ENCODE measurements around the gene SP2. TPM values are rescaled to one million over a fixed set of nuclear protein-coding genes. Genes with fewer than 3 reads are reported as not detected.

SP2 gene
- total and polyA plus RNA-seq, 2 of the 8 experiments (the other 6 are each of a cell fraction or from before 2014, with no cell fraction given), result 5.6 to 13.8 TPM

DNA sequence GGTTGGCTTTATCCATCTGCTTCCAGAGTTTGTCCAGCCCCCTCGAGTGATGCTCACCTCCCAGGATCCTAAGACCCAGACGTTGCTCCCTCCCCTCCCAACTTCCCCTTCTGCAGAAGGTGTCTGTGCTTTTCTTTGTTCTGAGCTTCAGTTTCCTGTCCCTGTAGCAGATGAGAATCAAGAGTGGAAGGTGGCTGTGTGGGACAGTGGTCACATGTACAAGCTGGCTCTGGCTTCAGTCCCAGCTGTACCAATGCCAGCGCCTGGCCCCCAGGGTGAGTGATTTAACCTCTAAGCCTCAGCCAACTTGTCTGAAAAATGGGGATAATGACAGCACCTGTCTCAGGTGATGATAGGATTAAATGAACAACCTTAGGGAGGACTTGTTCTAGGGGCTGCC lies 53.9 kb downstream of the SP2 start:
- H3K56ac ChIP-seq (replicated peaks; ENCODE audit: insufficient read length, low read depth, low read length), result no peak overlapping the region
- no peak overlapping the region for H3K23ac ChIP-seq (ENCODE audit: insufficient read length)
- 0 out of 8 replicates have a peak overlapping the region, but pooled peaks of 1 of the 4 experiments have one; percentile 47 for H3K4me3 ChIP-seq (ENCODE audit: extremely low read depth in 1 of 4, insufficient read depth in 2 of 4, low read depth in 3 of 4, low read length in 4 of 4)
- ChIA-PET POLR2A (ENCODE audit: partially characterized antibody) (interaction anchor here (0.9 to 1.4 kb wide), 5 partner anchors 11 to 105 kb away, joined by 3 to 6 read pairs (median 3); partner anchors contain the start of gene NFE2L1), CTCF (ENCODE audit: partially characterized antibody) (interaction anchor here (0.7 to 40.5 kb wide), 21 partner anchors 1 to 386 kb away, joined by 3 to 1010 read pairs (median 4); partner anchors contain the start of genes CDK5RAP3, PNPO, PRR15L and SCRN2)
- H3K4ac ChIP-seq (replicated peaks; ENCODE audit: insufficient read length, low read depth, low read length), result no peak overlapping the region
- H3K79me2 ChIP-seq (ENCODE audit: control insufficient read depth in 1 of 2, insufficient read depth in 2 of 2, low read length in 2 of 2), result no peaks in the 10 kb centered on the region
- H2BK15ac ChIP-seq (ENCODE audit: low read length), result no peak overlapping the region; the same call in 1 of the 2 replicates
- no peak overlapping the region for H4K91ac ChIP-seq (replicated peaks; ENCODE audit: insufficient read length, low read length)
- H2BK12ac ChIP-seq (ENCODE audit: low read depth, low read length), result no peak overlapping the region; the same call in 1 of the 2 replicates
- 67% methylated on average over 3 of the region's 3 CpGs; no CpG with 5 or more reads in 1 of the 2 experiments for WGBS, 2 experiments (ENCODE audit: extremely low coverage in 1 of 2, insufficient coverage in 1 of 2, insufficient read length in 1 of 2, insufficient replicate concordance in 2 of 2, low coverage in 1 of 2, low lambda C conversion rate in 2 of 2, missing lambda C conversion rate in 1 of 2)
- H4K8ac ChIP-seq (ENCODE audit: extremely low read depth, insufficient read depth, low read length), result no peak overlapping the region
- peaks cover 0 to 8% (median 4%) of the 10 kb centered on the region in 4 experiments; a peak in 3 of 7 replicates for H3K4me1 ChIP-seq (replicated peaks in 1 of 4; ENCODE audit: control insufficient read depth in 3 of 4, insufficient read depth in 4 of 4, low read length in 3 of 4)
- no peak overlapping the region for H4K5ac ChIP-seq (ENCODE audit: insufficient read length, low read depth, low read length)
- H3K27ac ChIP-seq (ENCODE audit: low read depth, low read length), result no peak overlapping the region
- no peak overlapping the region for H2BK5ac ChIP-seq (ENCODE audit: low read depth, low read length)
- H2BK20ac ChIP-seq (ENCODE audit: low read length), result no peak overlapping the region
- H3K4me2 ChIP-seq (ENCODE audit: insufficient read depth in 1 of 2, low read depth in 2 of 2, low read length in 2 of 2), result peak overlapping the region; percentile 36 to 66; a peak in 3 of 4 replicates
- H3K27me3 ChIP-seq (replicated peaks in 1 of 4; ENCODE audit: control insufficient read depth in 3 of 4, extremely low read depth in 1 of 4, insufficient read depth in 3 of 4, low read length in 3 of 4), result peaks cover 0 to 6% (median 0%) of the 10 kb centered on the region in 4 experiments; a peak in 1 of 7 replicates
- DNase-seq (ENCODE audit: low read depth in 1 of 2, low spot score in 2 of 2) (no peak), FAIRE-seq (no peak)
- 0 out of 7 replicates have a peak overlapping the region, but pooled peaks of 1 of the 4 experiments have one; percentile 39 for H3K9ac ChIP-seq (replicated peaks in 1 of 4; ENCODE audit: extremely low read depth in 1 of 4, low read depth in 3 of 4, low read length in 3 of 4)
- H2BK120ac ChIP-seq (replicated peaks; ENCODE audit: low read depth, low read length), result no peak overlapping the region
- TF ChIP-seq EP300 (IDR thresholded peaks at IDR 0.05; ENCODE audit: borderline replicate concordance in 1 of 2, low read depth in 2 of 2, low read length in 2 of 2), result no peak
- no peak for TF ChIP-seq RAD21 (IDR thresholded peaks at IDR 0.05 in 1 of 2, conservative IDR thresholded peaks at IDR 0.05 in 1 of 2; ENCODE audit: low read depth in 2 of 2, low read length in 2 of 2)
- TF ChIP-seq, protein P1, sequence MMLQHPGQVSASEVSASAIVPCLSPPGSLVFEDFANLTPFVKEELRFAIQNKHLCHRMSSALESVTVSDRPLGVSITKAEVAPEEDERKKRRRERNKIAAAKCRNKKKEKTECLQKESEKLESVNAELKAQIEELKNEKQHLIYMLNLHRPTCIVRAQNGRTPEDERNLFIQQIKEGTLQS (IDR thresholded peaks at IDR 0.05; ENCODE audit: insufficient read depth, low read depth, low read length), result no peak
- TF ChIP-seq, protein P2, sequence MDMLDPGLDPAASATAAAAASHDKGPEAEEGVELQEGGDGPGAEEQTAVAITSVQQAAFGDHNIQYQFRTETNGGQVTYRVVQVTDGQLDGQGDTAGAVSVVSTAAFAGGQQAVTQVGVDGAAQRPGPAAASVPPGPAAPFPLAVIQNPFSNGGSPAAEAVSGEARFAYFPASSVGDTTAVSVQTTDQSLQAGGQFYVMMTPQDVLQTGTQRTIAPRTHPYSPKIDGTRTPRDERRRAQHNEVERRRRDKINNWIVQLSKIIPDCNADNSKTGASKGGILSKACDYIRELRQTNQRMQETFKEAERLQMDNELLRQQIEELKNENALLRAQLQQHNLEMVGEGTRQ (IDR thresholded peaks at IDR 0.05; ENCODE audit: low read length), result no peak
- TF ChIP-seq TBP (IDR thresholded peaks at IDR 0.05; ENCODE audit: low read depth, low read length), result no peak
- no peaks in the 10 kb centered on the region for H3K23me2 ChIP-seq (ENCODE audit: low read depth, low read length)
- H3K36me3 ChIP-seq (ENCODE audit: control insufficient read depth in 2 of 4, insufficient read depth in 4 of 4, low read length in 3 of 4), result no peaks in the 10 kb centered on the region; a peak in 1 of 8 replicates
- H4K20me1 ChIP-seq (replicated peaks in 1 of 2; ENCODE audit: control insufficient read depth in 1 of 2, insufficient read depth in 2 of 2, low read length in 2 of 2), result no peaks in the 10 kb centered on the region
- H3K79me1 ChIP-seq (ENCODE audit: low read depth, low read length), result no peaks in the 10 kb centered on the region
- no peaks in the 10 kb centered on the region for H3K9me3 ChIP-seq (ENCODE audit: insufficient read depth in 2 of 2, low read depth in 1 of 2, low read length in 1 of 2)
- H2AK5ac ChIP-seq (ENCODE audit: low read depth, low read length), result no peak overlapping the region
- no peak overlapping the region for H3K18ac ChIP-seq (ENCODE audit: extremely low read depth, low read length)
- H2AFZ ChIP-seq (ENCODE audit: low read length), result peak overlapping the region; percentile 97; the same call in 1 of the 2 replicates
- no peak overlapping the region for H3K14ac ChIP-seq (ENCODE audit: insufficient read length)
